Thoracic aorta (tissue), 2 donors: Measurements from ENCODE around the gene SMC4. TPM values are rescaled to one million over a fixed set of nuclear protein-coding genes. Genes with fewer than 3 reads are reported as not detected.

Source experiments
- ATAC-seq: fragments of 150-250 bp; one replicate; pipeline ENCODE4 v1.8.0; 2017; ENCODE audit warnings: low read depth; ENCODE audit not compliant: insufficient number of reproducible peaks, low FRiP score
- DNase-seq: peaks from one replicate; pipeline ENCODE4 v3.0.0-alpha.2; 2020; ENCODE audit warnings: low spot score
- H3K27ac ChIP-seq, 2 donors: fragments of 200-600 bp; sonication (generic); 1 replicate in 1 of 2; 2 replicates in 1 of 2; pipeline ENCODE4 v1.5.1; 2016; ENCODE audit warnings: mild to moderate bottlenecking in 2 of 2, moderate library complexity in 2 of 2
- H3K27me3 ChIP-seq: fragments of 200-600 bp; sonication (generic); replicated peaks from 2 replicates; pipeline ENCODE4 v1.6.0; 2016; ENCODE audit warnings: mild to moderate bottlenecking; ENCODE audit not compliant: insufficient read depth
- H3K36me3 ChIP-seq: fragments of 200-600 bp; sonication (generic); one replicate; pipeline ENCODE4 v1.5.1; 2016
- H3K4me1 ChIP-seq, 2 donors: fragments of 200-600 bp; sonication (generic); 1 replicate in 1 of 2; 2 replicates in 1 of 2; pipeline versions ENCODE4 v1.5.1 to v1.6.0; 2016; ENCODE audit warnings: low read depth in 2 of 2, mild to moderate bottlenecking in 1 of 2; ENCODE audit not compliant: control insufficient read depth in 1 of 2
- H3K4me3 ChIP-seq: fragments of 200-600 bp; sonication (generic); 2 replicates; pipeline ENCODE4 v1.5.1; 2016; ENCODE audit warnings: mild to moderate bottlenecking
- H3K9me3 ChIP-seq: fragments of 200-600 bp; sonication (generic); 2 replicates; pipeline ENCODE4 v1.5.1; 2016
- total RNA-seq, 2 donors: library from RNA; depleted of rRNA; stranded (reverse); fragments of >200 nt; gene quantifications; one replicate each; pipeline versions ENCODE4 v1.1.0 to v1.2.3, GENCODE V29; 2016
- TF ChIP-seq, protein P1 (sequence below): fragments of 200-600 bp; sonication (generic); IDR thresholded peaks from one replicate; pipeline ENCODE4 v1.5.1; 2019; ENCODE audit warnings: antibody characterized with exemption

SMC4 gene
- total RNA-seq, 2 donors from 2014 or later = 70.2 to 97.2 TPM

DNA sequence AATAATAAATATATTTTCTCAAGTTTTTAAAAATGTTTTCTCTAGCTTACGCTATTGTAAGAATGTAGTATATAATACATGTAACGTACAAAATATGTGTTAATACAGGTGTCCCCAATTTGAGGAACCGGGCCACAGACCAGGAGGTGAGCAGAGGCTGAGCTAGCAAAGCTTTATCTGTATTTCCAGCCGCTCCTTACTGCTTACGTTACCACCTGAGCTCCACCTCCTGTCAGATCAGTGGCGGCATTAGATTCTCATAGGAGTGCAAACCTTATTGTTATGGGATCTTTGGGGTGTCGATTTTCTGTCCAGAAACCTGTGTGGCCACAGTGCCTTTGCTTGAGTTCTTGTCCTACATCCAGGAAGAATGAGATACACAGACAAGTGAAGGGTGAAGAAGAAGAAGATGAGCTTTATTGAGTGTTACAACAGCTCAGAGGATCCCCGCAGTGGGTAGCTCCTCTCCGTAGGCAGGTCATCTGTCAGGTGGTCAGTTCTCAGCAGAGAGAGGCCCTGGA lies 60.1 kb downstream of the SMC4 start:
- H3K27ac ChIP-seq = no peak overlapping the region

DNA sequence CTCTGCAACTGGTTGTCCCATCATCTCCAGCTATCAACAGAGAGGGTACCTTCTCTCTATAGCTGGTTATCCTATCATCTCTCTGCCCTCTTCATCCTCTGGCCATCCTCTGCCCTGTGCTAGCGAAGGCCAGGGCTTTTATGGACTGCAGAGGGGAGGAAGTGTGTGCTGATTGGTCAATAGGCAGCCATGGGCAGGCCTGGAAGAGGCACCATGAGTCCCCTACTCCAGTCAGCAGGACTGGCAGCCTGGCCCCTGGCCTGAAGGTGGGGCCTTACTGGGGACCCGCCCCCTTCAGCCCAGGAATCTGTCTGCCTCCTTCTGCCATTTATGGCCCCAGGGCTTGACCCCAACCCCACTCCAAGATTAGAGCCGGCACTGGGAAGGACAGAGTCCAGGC lies 60.6 kb downstream of the SMC4 start:
- Histone ChIP-seq H3K4me3 (no peak overlapping the region), H3K4me1 (no peaks in the 10 kb centered on the region), H3K27ac (no peak overlapping the region), H3K9me3 (no peaks in the 10 kb centered on the region), H3K36me3 (no peaks in the 10 kb centered on the region), H3K27me3 (no peaks in the 10 kb centered on the region)
- TF ChIP-seq, protein P1, sequence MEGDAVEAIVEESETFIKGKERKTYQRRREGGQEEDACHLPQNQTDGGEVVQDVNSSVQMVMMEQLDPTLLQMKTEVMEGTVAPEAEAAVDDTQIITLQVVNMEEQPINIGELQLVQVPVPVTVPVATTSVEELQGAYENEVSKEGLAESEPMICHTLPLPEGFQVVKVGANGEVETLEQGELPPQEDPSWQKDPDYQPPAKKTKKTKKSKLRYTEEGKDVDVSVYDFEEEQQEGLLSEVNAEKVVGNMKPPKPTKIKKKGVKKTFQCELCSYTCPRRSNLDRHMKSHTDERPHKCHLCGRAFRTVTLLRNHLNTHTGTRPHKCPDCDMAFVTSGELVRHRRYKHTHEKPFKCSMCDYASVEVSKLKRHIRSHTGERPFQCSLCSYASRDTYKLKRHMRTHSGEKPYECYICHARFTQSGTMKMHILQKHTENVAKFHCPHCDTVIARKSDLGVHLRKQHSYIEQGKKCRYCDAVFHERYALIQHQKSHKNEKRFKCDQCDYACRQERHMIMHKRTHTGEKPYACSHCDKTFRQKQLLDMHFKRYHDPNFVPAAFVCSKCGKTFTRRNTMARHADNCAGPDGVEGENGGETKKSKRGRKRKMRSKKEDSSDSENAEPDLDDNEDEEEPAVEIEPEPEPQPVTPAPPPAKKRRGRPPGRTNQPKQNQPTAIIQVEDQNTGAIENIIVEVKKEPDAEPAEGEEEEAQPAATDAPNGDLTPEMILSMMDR = no peak
- ATAC-seq = no peak
- no peak for DNase-seq

More for the DNA sequence above, 60.1 kb downstream of the SMC4 start:
- H3K9me3 ChIP-seq = no peaks in the 10 kb centered on the region
- H3K4me3 ChIP-seq = no peak overlapping the region
- ATAC-seq (no peak), DNase-seq (no peak)
- TF ChIP-seq, protein P1 = no peak
- no peaks in the 10 kb centered on the region for H3K4me1 ChIP-seq
- no peaks in the 10 kb centered on the region for H3K27me3 ChIP-seq
- no peaks in the 10 kb centered on the region for H3K36me3 ChIP-seq

DNA sequence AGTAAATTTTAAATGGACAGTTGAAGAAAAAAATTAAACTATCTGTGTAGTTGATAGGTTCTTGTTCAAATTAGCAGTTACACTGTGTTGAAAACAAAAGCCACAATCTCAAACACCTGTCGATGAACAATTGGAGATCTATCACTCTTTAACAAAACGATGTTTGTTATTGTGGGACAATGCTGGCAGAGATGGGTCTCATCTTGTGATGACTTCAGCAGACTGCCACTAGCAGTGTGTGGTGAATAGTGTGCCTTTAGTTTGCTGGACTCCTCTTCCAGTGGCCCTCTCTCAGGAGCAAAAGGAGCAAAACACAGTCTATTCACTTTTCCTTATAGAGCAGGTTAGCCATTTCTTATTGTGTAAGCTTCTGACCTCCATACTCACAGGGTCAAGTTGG lies 64.9 kb downstream of the SMC4 start:
- DNase-seq (no peak), ATAC-seq (no peak)

DNA sequence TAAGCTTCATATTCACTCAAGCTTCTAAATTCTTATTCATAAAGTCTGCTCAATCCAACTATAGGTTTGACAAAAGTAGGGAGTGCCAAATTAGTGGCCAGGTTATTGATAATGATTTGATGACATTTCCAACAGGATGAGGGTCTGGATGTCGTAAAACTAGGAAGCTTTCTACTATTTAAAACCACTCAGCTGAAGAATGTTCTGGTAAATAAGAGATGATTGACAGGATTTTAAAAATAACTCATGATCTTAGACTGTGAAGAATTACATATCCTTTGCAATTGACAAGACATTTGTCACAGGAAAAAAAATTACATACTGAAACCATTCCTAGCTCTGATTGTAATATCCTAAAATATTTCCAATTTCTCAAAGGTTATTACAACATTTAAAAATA lies 65.5 kb downstream of the SMC4 start:
- H3K4me1 ChIP-seq = no peaks in the 10 kb centered on the region
- no peaks in the 10 kb centered on the region for H3K27me3 ChIP-seq
- no peaks in the 10 kb centered on the region for H3K9me3 ChIP-seq
- DNase-seq = no peak
- ATAC-seq = no peak
- no peaks in the 10 kb centered on the region for H3K36me3 ChIP-seq
- H3K4me3 ChIP-seq = no peak overlapping the region
- TF ChIP-seq, protein P1 = no peak
- no peak overlapping the region for H3K27ac ChIP-seq

More for the DNA sequence above, 64.9 kb downstream of the SMC4 start:
- no peaks in the 10 kb centered on the region for H3K27me3 ChIP-seq
- no peaks in the 10 kb centered on the region for H3K36me3 ChIP-seq
- H3K4me3 ChIP-seq = no peak overlapping the region
- H3K27ac ChIP-seq = no peak overlapping the region
- no peaks in the 10 kb centered on the region for H3K4me1 ChIP-seq
- H3K9me3 ChIP-seq = no peaks in the 10 kb centered on the region
- TF ChIP-seq, protein P1 = no peak

DNA sequence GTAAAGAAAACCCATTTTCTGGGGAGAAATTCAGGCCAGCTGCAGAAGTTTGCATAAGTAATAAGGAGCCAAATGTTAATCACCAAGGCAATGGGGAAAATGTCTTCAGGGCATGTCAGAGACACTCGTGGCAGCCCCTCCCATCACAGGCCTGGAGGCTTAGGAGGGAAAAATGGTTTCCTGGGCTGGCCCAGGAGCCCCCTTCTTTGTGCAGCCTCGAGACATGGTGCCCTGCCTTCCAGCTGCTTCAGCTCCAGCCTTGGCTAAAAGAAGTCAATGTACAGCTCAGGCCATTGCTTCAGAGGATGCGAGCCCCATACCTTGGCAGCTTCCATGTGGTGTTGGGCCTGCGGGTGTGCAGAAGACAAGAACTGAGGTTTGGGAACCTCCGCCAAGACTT lies 70.7 kb downstream of the SMC4 start:
- Histone ChIP-seq H3K9me3 (peaks cover 3% of the 10 kb centered on the region), H3K27me3 (no peaks in the 10 kb centered on the region), H3K36me3 (no peaks in the 10 kb centered on the region), H3K4me3 (no peak overlapping the region), H3K27ac (no peak overlapping the region), H3K4me1 (no peaks in the 10 kb centered on the region)
- ATAC-seq = no peak
- DNase-seq = no peak
- TF ChIP-seq, protein P1 = no peak
